Spleen (tissue), 7 donors: ENCODE data around the gene DLX1.

ENCODE experiments used
- CTCF ChIP-seq, 11 experiments: fragments of 200-600 bp in 7 of 11; fragments of 450-650 bp in 4 of 11; sonication (generic) in 4 of 11; IDR thresholded peaks in 8 of 11; conservative IDR thresholded peaks in 3 of 11; 1 replicate in 7 of 11; 2 replicates in 4 of 11; pipeline versions ENCODE4 v1.4.0 to v1.8.0; 2016 to 2021; ENCODE audit warnings: antibody characterized with exemption in 11 of 11, inconsistent platforms in 4 of 11, mild to moderate bottlenecking in 1 of 11
- POLR2A ChIP-seq, 3 donors: fragments of 450-650 bp; IDR thresholded peaks; one replicate each; pipeline ENCODE4 v1.5.1; 2017; ENCODE audit warnings: antibody characterized with exemption in 3 of 3, mild to moderate bottlenecking in 1 of 3
- donor health status: DM: no; HTN: no; CAD: no; lungs with moderate emphysema.
- donor health status: DM: no; HTN: no; CAD: no.
- donor health status: DM: no; HTN: no; CAD: no.

GRCh38 chr2:172079838-172080640 is 5.3 kb upstream of the DLX1 start:
- TF ChIP-seq CTCF (IDR thresholded peaks at IDR 0.05 in 8 of 11, conservative IDR thresholded peaks at IDR 0.05 in 3 of 11) (no peak), POLR2A (IDR thresholded peaks at IDR 0.05) (no peak)
